H1 (cell line): ENCODE data around the gene SPC25. TPM values are rescaled to one million over a fixed set of nuclear protein-coding genes. Genes with fewer than 3 reads are reported as not detected.

ENCODE experiments used
- CTCF ChIA-PET: fragments of 300-600 bp; sonication (Branson Sonifier 250); formaldehyde crosslinking; loops from one replicate; lab custom pipeline; 2021; ENCODE audit not compliant: partially characterized antibody; lab: Charles Lee
- POLR2A ChIA-PET: fragments of 300-600 bp; sonication (Branson Sonifier 250); formaldehyde crosslinking; loops from one replicate; lab custom pipeline; 2021; ENCODE audit warnings: inconsistent platforms; ENCODE audit not compliant: partially characterized antibody; lab: Charles Lee
- DNase-seq, 2 experiments: peaks; one replicate each; pipeline versions ENCODE4 v3.0.0 to v3.0.0-alpha.2; 2010 to 2022; ENCODE audit warnings: low spot score in 2 of 2, low read depth in 1 of 2, mixed read lengths in 1 of 2
- FAIRE-seq: peaks from 2 replicates; lab custom pipeline; 2011; peaks lifted over from hg19 to GRCh38; lab: Jason Lieb, UNC
- H2AFZ ChIP-seq: 2 replicates; pipeline ENCODE4 v1.8.1; 2012; ENCODE audit warnings: low read length, inconsistent platforms
- H2AK5ac ChIP-seq: 2 replicates; pipeline ENCODE4 v1.6.1; 2013; ENCODE audit warnings: low read depth, low read length
- H2BK120ac ChIP-seq: replicated peaks from 2 replicates; pipeline ENCODE3; 2013; ENCODE audit warnings: low read depth, low read length, inconsistent platforms
- H2BK12ac ChIP-seq: 2 replicates; pipeline ENCODE4 v1.6.1; 2013; ENCODE audit warnings: low read depth, low read length
- H2BK15ac ChIP-seq: 2 replicates; pipeline ENCODE4 v1.6.1; 2013; ENCODE audit warnings: low read length
- H2BK20ac ChIP-seq: 2 replicates; pipeline ENCODE4 v1.6.1; 2013; ENCODE audit warnings: low read length
- H2BK5ac ChIP-seq: 2 replicates; pipeline ENCODE4 v1.6.1; 2013; ENCODE audit warnings: low read depth, low read length
- H3K14ac ChIP-seq: 2 replicates; pipeline ENCODE4 v1.6.1; 2013; ENCODE audit warnings: inconsistent platforms; ENCODE audit not compliant: insufficient read length
- H3K18ac ChIP-seq: 2 replicates; pipeline ENCODE4 v1.6.1; 2013; ENCODE audit warnings: low read length; ENCODE audit errors: extremely low read depth
- H3K23ac ChIP-seq: 2 replicates; pipeline ENCODE4 v1.6.1; 2013; ENCODE audit warnings: inconsistent platforms; ENCODE audit not compliant: insufficient read length
- H3K23me2 ChIP-seq: 2 replicates; pipeline ENCODE4 v1.6.1; 2013; ENCODE audit warnings: low read depth, low read length
- H3K27ac ChIP-seq: 2 replicates; pipeline ENCODE4 v1.6.1; 2011; ENCODE audit warnings: low read depth, low read length, inconsistent platforms
- H3K27me3 ChIP-seq, 4 experiments: replicated peaks in 1 of 4; 1 replicate in 1 of 4; 2 replicates in 3 of 4; pipeline versions ENCODE4 v1.6.1 to v1.8.1; 2011 to 2013; ENCODE audit warnings: low read length in 3 of 4, mild to moderate bottlenecking in 3 of 4, inconsistent platforms in 2 of 4, mixed read lengths in 2 of 4, moderate library complexity in 1 of 4; ENCODE audit not compliant: control insufficient read depth in 3 of 4, insufficient read depth in 3 of 4; ENCODE audit errors: extremely low read depth in 1 of 4
- H3K36me3 ChIP-seq, 4 experiments: 2 replicates each; pipeline versions ENCODE4 v1.6.1 to v1.8.1; 2011 to 2013; ENCODE audit warnings: mild to moderate bottlenecking in 4 of 4, low read length in 3 of 4, moderate library complexity in 2 of 4, control low read depth in 1 of 4, inconsistent platforms in 1 of 4; ENCODE audit not compliant: insufficient read depth in 4 of 4, control insufficient read depth in 2 of 4
- H3K4ac ChIP-seq: replicated peaks from 2 replicates; pipeline ENCODE3; 2013; ENCODE audit warnings: low read length, low read depth, mixed read lengths, inconsistent platforms; ENCODE audit not compliant: insufficient read length
- H3K4me1 ChIP-seq, 4 experiments: replicated peaks in 1 of 4; 1 replicate in 1 of 4; 2 replicates in 3 of 4; pipeline versions ENCODE4 v1.6.1 to v1.8.1; 2011 to 2013; ENCODE audit warnings: low read length in 3 of 4, inconsistent platforms in 2 of 4, mixed read lengths in 1 of 4; ENCODE audit not compliant: insufficient read depth in 4 of 4, control insufficient read depth in 3 of 4
- H3K4me2 ChIP-seq, 2 experiments: 2 replicates each; pipeline versions ENCODE4 v1.6.1 to v1.8.1; 2011 to 2013; ENCODE audit warnings: low read depth in 2 of 2, low read length in 2 of 2, control low read depth in 1 of 2, inconsistent platforms in 1 of 2, mild to moderate bottlenecking in 1 of 2; ENCODE audit not compliant: insufficient read depth in 1 of 2
- H3K4me3 ChIP-seq, 4 experiments: fragments of 200-600, 300-600 bp in 1 of 4; sonication (generic), shearing (Covaris generic), sonication (Bioruptor Twin) in 1 of 4; 2 replicates each; pipeline versions ENCODE4 v1.5.1 to v1.8.1; 2011 to 2016; ENCODE audit warnings: low read length in 4 of 4, low read depth in 3 of 4, control low read depth in 2 of 4, inconsistent platforms in 2 of 4, mild to moderate bottlenecking in 2 of 4, mixed read lengths in 1 of 4, moderate library complexity in 1 of 4; ENCODE audit not compliant: insufficient read depth in 2 of 4; ENCODE audit errors: extremely low read depth in 1 of 4
- H3K56ac ChIP-seq: replicated peaks from 2 replicates; pipeline ENCODE3; 2013; ENCODE audit warnings: low read depth, mild to moderate bottlenecking, mixed read lengths, low read length, inconsistent platforms; ENCODE audit not compliant: insufficient read length
- H3K79me1 ChIP-seq: 2 replicates; pipeline ENCODE4 v1.6.1; 2013; ENCODE audit warnings: low read depth, low read length, control low read depth
- H3K79me2 ChIP-seq, 2 experiments: 2 replicates each; pipeline versions ENCODE4 v1.6.1 to v1.8.1; 2012 to 2013; ENCODE audit warnings: low read length in 2 of 2, mild to moderate bottlenecking in 2 of 2, inconsistent platforms in 1 of 2; ENCODE audit not compliant: insufficient read depth in 2 of 2, control insufficient read depth in 1 of 2
- H3K9ac ChIP-seq, 4 experiments: replicated peaks in 1 of 4; 1 replicate in 1 of 4; 2 replicates in 3 of 4; pipeline versions ENCODE4 v1.6.1 to v1.8.1; 2011 to 2013; ENCODE audit warnings: low read depth in 3 of 4, low read length in 3 of 4, control low read depth in 2 of 4, mild to moderate bottlenecking in 2 of 4, moderate library complexity in 2 of 4, inconsistent platforms in 1 of 4; ENCODE audit errors: extremely low read depth in 1 of 4
- H3K9me3 ChIP-seq, 2 experiments: 2 replicates each; pipeline versions ENCODE4 v1.6.1 to v1.8.1; 2012 to 2013; ENCODE audit warnings: mild to moderate bottlenecking in 2 of 2, moderate library complexity in 2 of 2, control low read depth in 1 of 2, inconsistent platforms in 1 of 2, low read depth in 1 of 2, low read length in 1 of 2, mixed read lengths in 1 of 2; ENCODE audit not compliant: insufficient read depth in 2 of 2
- H4K20me1 ChIP-seq, 2 experiments: replicated peaks in 1 of 2; 2 replicates each; pipeline versions ENCODE3 to v1.8.1; 2011 to 2013; ENCODE audit warnings: inconsistent platforms in 2 of 2, low read length in 2 of 2, mild to moderate bottlenecking in 1 of 2; ENCODE audit not compliant: insufficient read depth in 2 of 2, control insufficient read depth in 1 of 2
- H4K5ac ChIP-seq: 2 replicates; pipeline ENCODE4 v1.6.1; 2013; ENCODE audit warnings: low read length, low read depth, mixed read lengths, inconsistent platforms; ENCODE audit not compliant: insufficient read length
- H4K8ac ChIP-seq: 2 replicates; pipeline ENCODE4 v1.8.0; 2013; ENCODE audit warnings: mild to moderate bottlenecking, moderate library complexity, low read length, inconsistent platforms; ENCODE audit not compliant: insufficient read depth; ENCODE audit errors: extremely low read depth
- H4K91ac ChIP-seq: replicated peaks from 2 replicates; pipeline ENCODE3; 2013; ENCODE audit warnings: low read length, mixed read lengths, inconsistent platforms; ENCODE audit not compliant: insufficient read length
- ATF3 ChIP-seq: IDR thresholded peaks from 2 replicates; pipeline ENCODE4 v1.6.1; 2011; ENCODE audit warnings: low read depth, mild to moderate bottlenecking, low read length; ENCODE audit not compliant: insufficient read depth
- BACH1 ChIP-seq: IDR thresholded peaks from 2 replicates; pipeline ENCODE4 v1.6.1; 2012; ENCODE audit warnings: low read length, improper control_type of control experiment
- BCL11A ChIP-seq, 2 experiments: IDR thresholded peaks; one replicate each; pipeline ENCODE4 v1.6.1; 2011; ENCODE audit warnings: low read depth in 2 of 2, low read length in 2 of 2, mild to moderate bottlenecking in 2 of 2
- CTBP2 ChIP-seq: IDR thresholded peaks from 2 replicates; pipeline ENCODE4 v1.7.0; 2011; ENCODE audit warnings: borderline replicate concordance, mild to moderate bottlenecking, moderate library complexity, mixed read lengths, low read length; ENCODE audit not compliant: insufficient read depth, insufficient read length
- KDM4A ChIP-seq: IDR thresholded peaks from one replicate; pipeline ENCODE4 v1.7.1; 2012; ENCODE audit warnings: low read depth, mild to moderate bottlenecking, moderate library complexity, low read length, inconsistent platforms; ENCODE audit not compliant: severe bottlenecking
- KDM5A ChIP-seq: fragments of 200-600 bp; IDR thresholded peaks from 2 replicates; pipeline ENCODE4 v1.7.1; 2012; ENCODE audit warnings: mild to moderate bottlenecking, low read length, inconsistent platforms, mixed read lengths
- RXRA ChIP-seq: IDR thresholded peaks from 2 replicates; pipeline ENCODE4 v1.6.1; 2011; ENCODE audit warnings: low read depth, mild to moderate bottlenecking, low read length, moderate library complexity; ENCODE audit not compliant: insufficient read depth
- TAF1 ChIP-seq: IDR thresholded peaks from 2 replicates; pipeline ENCODE4 v1.6.1; 2011; ENCODE audit warnings: mild to moderate bottlenecking, low read depth, low read length
- WGBS, 2 experiments: shearing (Covaris generic) in 1 of 2; methylation state at CpG; one replicate each; pipeline versions ENCODE4 v1.1.6 to v1.1.7; 2013 to 2015; ENCODE audit warnings: low lambda C conversion rate in 2 of 2, mixed read lengths in 2 of 2, inconsistent platforms in 1 of 2, low coverage in 1 of 2, missing lambda C conversion rate in 1 of 2; ENCODE audit not compliant: insufficient replicate concordance in 2 of 2, insufficient coverage in 1 of 2, insufficient read length in 1 of 2; ENCODE audit errors: extremely low coverage in 1 of 2, missing lambda C conversion rate in 1 of 2; 5-methylcytosine and 5-hydroxymethylcytosine counted together
- polyA plus RNA-seq, 7 experiments: library from polyadenylated mRNA; depleted of rRNA in 3 of 7; stranded (reverse) in 5 of 7; unstranded in 2 of 7; fragments of >200 nt in 5 of 7; fragments of 200-250 nt in 2 of 7; gene quantifications; 1 replicate in 5 of 7; 2 replicates in 1 of 7; 4 replicates in 1 of 7; pipeline versions ENCODE4 v1.2.1 to v1.2.3, GENCODE V29; 2011 to 2013; ENCODE audit warnings: missing spikeins in 2 of 7, mixed read lengths in 2 of 7
- total RNA-seq: library from RNA; stranded (reverse); fragmentation: NEBNext Ultra II Directional; extraction: Animal tissue kit (Norgen Biotek cat#: 25700); gene quantifications from 2 replicates; pipeline ENCODE4 v1.2.1, GENCODE V29; 2021

The SPC25 gene
- total and polyA plus RNA-seq, 2 of the 8 experiments (the other 6 are each of a cell fraction or from before 2014, with no cell fraction given): 21.0 to 34.7 TPM

GRCh38 chr2:168821992-168822391, 68.2 kb downstream of the SPC25 start:
- FAIRE-seq: no peak
- Histone ChIP-seq H2AK5ac (no peak overlapping the region), H3K14ac (no peak overlapping the region), H3K56ac (no peak overlapping the region), H3K36me3 (no peaks in the 10 kb centered on the region), H3K79me1 (no peaks in the 10 kb centered on the region), H3K4me3 (no peak overlapping the region), H4K5ac (no peak overlapping the region), H2BK15ac (no peak overlapping the region), H3K23me2 (no peaks in the 10 kb centered on the region), H3K23ac (no peak overlapping the region), H3K4me2 (no peak overlapping the region), H3K9ac (no peak overlapping the region), H2BK5ac (no peak overlapping the region), H2AFZ (no peak overlapping the region), H2BK20ac (no peak overlapping the region), H4K8ac (no peak overlapping the region), H3K18ac (no peak overlapping the region), H3K4ac (no peak overlapping the region), H3K4me1 (no peaks in the 10 kb centered on the region), H3K79me2 (no peaks in the 10 kb centered on the region), H3K27ac (no peak overlapping the region), H4K20me1 (no peaks in the 10 kb centered on the region), H2BK12ac (no peak overlapping the region), H3K27me3 (peaks cover 0 to 1% (median 0%) of the 10 kb centered on the region in 4 experiments; a peak in 1 of 7 replicates), H2BK120ac (no peak overlapping the region), H4K91ac (no peak overlapping the region), H3K9me3 (no peaks in the 10 kb centered on the region)
- no peak for TF ChIP-seq BCL11A (IDR thresholded peaks at IDR 0.05; ENCODE audit: low read depth in 2 of 2, low read length in 2 of 2)
- no peak for TF ChIP-seq RXRA
- no peak for TF ChIP-seq KDM4A
- no peak for TF ChIP-seq ATF3
- TF ChIP-seq TAF1: no peak
- TF ChIP-seq CTBP2: no peak
- TF ChIP-seq BACH1: no peak
- no peak for TF ChIP-seq KDM5A
- 92% methylated on average over 1 of the region's 1 CpG; no CpG with 5 or more reads in 1 of the 2 experiments for WGBS, 2 experiments
- ChIA-PET POLR2A (no interaction called here), CTCF (interaction anchor here (1.2 kb wide), 1 partner anchor 9 kb away, joined by 3 read pairs; no protein-coding TSS in a partner anchor)
- DNase-seq: no peak
